ENCODE results near the gene PAK6.

Gene PAK6

GRCh38 chr15:40295297-40295696, 56.4 kb downstream of the PAK6 start:
- DNase-seq: no peak

GRCh38 chr15:40295877-40296560, 57.2 kb downstream of the PAK6 start:
- DNase-seq: no peak

GRCh38 chr15:40296561-40297230, 57.8 kb downstream of the PAK6 start:
- no peak for DNase-seq

GRCh38 chr15:40297356-40297755, 58.5 kb downstream of the PAK6 start:
- no peak for DNase-seq

GRCh38 chr15:40298216-40298935, 59.5 kb downstream of the PAK6 start:
- DNase-seq: no peak

- DNase-seq: no peak
Measured at GRCh38 chr15:40300367-40300766, 61.5 kb downstream of the PAK6 start.

- no peak for DNase-seq
Measured at GRCh38 chr15:40300771-40301170, 61.9 kb downstream of the PAK6 start.

- DNase-seq: no peak
Measured at GRCh38 chr15:40301467-40302179, 62.8 kb downstream of the PAK6 start.

- no peak for DNase-seq
Measured at GRCh38 chr15:40302288-40302886, 63.5 kb downstream of the PAK6 start.

- no peak for DNase-seq
Measured at GRCh38 chr15:40302981-40303380, 64.1 kb downstream of the PAK6 start.

- DNase-seq: no peak
Measured at GRCh38 chr15:40303576-40303975, 64.7 kb downstream of the PAK6 start.

GRCh38 chr15:40305281-40305680, 66.4 kb downstream of the PAK6 start:
- DNase-seq: no peak

- DNase-seq: no peak
Measured at GRCh38 chr15:40306371-40306770, 67.5 kb downstream of the PAK6 start.

- no peak for DNase-seq
Measured at GRCh38 chr15:40306908-40307307, 68.0 kb downstream of the PAK6 start.

GRCh38 chr15:40307421-40308211, 68.8 kb downstream of the PAK6 start, which contains the start of gene PLCB2:
Gene PLCB2, minus strand, starts transcription at chr15:40307935. Its CDS starts 263 bp downstream, at chr15:40307672.
- DNase-seq: peak; percentile 58 to 65

GRCh38 chr15:40309344-40309862, 70.5 kb downstream of the PAK6 start:
- DNase-seq: no peak

GRCh38 chr15:40310001-40310959, 71.4 kb downstream of the PAK6 start:
- DNase-seq: peak in 1 of 2 donors; percentile 36

GRCh38 chr15:40310993-40311392, 72.1 kb downstream of the PAK6 start:
- DNase-seq: no peak

- DNase-seq: no peak
Measured at GRCh38 chr15:40312370-40313158, 73.7 kb downstream of the PAK6 start.
